ENCODE results near the gene F7.
A peak's percentile ranks its signal among the peaks of the same experiment; 100 is the strongest.

Gene F7

DNA sequence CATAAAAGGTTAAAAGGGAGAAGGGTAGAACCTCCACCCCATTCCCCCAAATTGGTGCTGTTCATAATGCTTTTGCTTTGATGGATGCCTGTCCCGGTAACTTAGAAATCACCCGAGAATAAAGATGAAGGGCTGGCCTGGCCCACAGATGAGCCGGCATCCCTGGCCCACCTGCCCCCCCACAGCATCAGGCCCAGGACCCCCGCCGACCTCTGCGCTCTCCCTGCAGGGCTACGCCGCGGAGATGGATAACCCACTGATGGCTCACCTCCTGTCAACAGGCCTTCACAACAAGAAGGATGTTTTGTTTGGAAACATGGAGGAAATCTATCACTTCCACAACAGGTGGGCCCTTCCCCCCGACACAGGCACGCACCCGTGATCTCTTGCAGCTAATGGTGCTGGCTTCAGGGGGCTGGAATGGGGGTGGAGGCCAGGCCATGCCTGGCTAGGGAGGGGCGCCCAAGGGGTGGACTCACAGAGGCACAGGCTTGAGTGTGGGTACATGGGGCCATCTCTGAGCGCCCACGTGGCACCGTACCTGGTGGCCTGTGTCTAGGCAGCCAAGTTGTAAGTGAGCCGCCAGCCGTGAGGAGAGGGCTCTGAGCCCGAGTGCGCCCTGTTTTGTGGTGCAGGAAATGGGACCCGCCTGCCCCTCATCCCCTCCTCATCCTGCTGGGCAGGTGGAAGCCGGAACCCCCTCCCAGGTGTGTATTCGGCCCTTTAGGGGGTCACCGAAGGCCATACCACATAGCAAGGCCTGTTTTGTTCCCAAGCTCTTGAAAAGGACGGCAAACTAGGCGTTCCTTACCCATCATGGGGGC is 23.2 kb upstream of the F7 start:
- TF ChIP-seq, protein P1, sequence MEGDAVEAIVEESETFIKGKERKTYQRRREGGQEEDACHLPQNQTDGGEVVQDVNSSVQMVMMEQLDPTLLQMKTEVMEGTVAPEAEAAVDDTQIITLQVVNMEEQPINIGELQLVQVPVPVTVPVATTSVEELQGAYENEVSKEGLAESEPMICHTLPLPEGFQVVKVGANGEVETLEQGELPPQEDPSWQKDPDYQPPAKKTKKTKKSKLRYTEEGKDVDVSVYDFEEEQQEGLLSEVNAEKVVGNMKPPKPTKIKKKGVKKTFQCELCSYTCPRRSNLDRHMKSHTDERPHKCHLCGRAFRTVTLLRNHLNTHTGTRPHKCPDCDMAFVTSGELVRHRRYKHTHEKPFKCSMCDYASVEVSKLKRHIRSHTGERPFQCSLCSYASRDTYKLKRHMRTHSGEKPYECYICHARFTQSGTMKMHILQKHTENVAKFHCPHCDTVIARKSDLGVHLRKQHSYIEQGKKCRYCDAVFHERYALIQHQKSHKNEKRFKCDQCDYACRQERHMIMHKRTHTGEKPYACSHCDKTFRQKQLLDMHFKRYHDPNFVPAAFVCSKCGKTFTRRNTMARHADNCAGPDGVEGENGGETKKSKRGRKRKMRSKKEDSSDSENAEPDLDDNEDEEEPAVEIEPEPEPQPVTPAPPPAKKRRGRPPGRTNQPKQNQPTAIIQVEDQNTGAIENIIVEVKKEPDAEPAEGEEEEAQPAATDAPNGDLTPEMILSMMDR (IDR thresholded peaks at IDR 0.05; ENCODE audit: low read depth, low read length, missing control alignments), result no peak
- no peak for DNase-seq (ENCODE audit: low read depth)

DNA sequence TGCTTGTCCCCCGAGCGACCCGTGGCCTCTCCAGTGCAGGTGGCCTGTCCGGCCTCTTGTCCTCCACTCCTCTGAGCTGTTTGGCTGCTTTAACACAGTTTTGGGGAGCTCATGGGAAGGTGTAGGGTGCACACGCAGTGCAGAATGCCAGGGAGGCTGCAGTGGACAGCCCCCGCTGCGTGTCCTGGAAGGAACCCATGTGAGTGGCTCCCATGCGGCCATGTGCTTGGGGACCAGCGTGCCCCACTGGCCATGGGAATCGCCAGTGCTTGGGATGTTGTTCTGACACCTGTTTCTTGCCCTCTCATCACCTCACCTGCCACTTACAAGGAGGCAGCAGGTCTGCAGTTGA is 22.6 kb upstream of the F7 start:
- no peak for DNase-seq (ENCODE audit: low read depth)
- TF ChIP-seq, protein P1 (IDR thresholded peaks at IDR 0.05; ENCODE audit: low read depth, low read length, missing control alignments), result no peak
- in situ Hi-C loops (cut with HindIII; ENCODE audit: low sequenced_read_pairs), result no loop called here

More for the DNA sequence above, 23.2 kb upstream of the F7 start:
- in situ Hi-C loops (cut with HindIII; ENCODE audit: low sequenced_read_pairs), result no loop called here
- H3K4me3 ChIP-seq (ENCODE audit: low read depth, low read length), result no peak overlapping the region

DNA sequence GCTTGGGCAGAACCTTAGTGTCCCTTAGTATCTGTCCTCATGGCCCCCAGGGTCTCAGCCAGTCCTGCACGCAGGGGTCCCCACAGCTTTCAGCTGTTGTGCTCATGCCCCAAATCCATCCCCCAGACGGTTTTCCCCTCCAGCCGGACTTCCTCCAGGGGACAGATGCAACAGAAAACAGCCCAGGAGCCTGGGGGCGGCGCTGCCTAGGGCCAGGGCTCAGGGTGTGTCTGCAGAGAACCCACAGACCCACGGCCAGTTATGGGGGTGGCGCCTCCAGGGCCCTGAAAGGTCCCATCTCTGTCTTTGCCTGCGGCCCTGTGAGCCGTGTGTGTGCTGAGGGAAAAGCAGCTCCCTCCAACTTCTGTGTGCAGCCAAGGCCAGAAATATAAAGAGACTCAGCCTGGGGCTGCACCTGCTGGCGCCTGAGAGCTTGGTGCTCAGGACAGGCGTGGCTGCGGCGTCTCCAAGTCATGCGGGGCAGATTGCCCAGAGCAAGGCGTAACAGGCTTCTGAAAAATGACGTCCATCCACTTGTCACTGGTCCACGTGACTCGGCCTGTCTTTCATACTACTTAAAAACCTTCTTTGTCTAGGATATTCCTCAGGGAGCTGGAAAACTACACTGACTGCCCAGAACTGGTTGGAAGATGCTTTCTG is 22.1 kb upstream of the F7 start:
- DNase-seq (ENCODE audit: low read depth), result no peak
- TF ChIP-seq, protein P1 (IDR thresholded peaks at IDR 0.05; ENCODE audit: low read depth, low read length, missing control alignments), result no peak
- H3K4me3 ChIP-seq (ENCODE audit: low read depth, low read length), result no peak overlapping the region
- in situ Hi-C loops (cut with HindIII; ENCODE audit: low sequenced_read_pairs), result no loop called here

More for the DNA sequence above, 22.6 kb upstream of the F7 start:
- H3K4me3 ChIP-seq (ENCODE audit: low read depth, low read length), result no peak overlapping the region

DNA sequence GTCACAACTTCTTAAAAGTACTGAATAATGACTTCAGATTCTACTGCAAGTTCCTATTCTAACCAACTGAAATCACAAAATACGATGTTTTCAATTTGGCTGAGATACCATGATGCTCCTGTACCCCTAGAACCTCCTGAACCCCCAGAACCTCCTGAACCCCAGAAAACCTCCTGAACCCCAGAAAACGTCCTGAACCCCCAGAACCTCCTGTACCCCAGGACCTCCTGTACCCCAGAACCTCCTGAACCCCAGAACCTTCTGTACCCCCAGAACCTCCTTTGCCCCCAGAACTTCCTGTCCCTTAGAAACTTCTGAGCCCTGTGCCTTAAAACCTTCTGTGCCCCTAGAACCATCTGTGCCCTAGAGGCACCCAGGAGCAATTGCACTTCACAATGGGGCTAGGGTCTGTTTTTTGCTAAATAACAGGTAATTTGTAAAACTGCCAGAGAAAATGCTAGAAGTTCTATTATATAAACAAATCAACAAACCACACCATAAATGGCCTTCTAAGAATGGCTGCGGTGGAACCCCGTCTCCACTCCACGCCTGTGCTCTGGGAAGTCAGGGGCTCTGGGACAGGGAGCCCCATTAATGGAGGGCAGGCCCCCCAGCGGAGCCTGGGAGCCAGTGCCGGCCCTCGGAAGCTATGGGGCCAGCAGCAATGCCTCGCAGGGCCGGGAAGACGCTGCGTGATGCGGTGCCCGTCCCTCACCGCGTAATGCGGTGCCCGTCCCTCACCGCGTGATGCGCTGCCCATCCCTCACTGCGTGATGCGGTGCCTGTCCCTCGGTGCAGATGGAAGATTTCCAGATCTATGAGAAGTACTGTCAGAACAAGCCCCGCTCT is 21.3 kb upstream of the F7 start:
- no peak overlapping the region for H3K4me3 ChIP-seq (ENCODE audit: low read depth, low read length)
- TF ChIP-seq, protein P1 (IDR thresholded peaks at IDR 0.05; ENCODE audit: low read depth, low read length, missing control alignments), result peak; percentile 27
- in situ Hi-C loops (cut with HindIII; ENCODE audit: low sequenced_read_pairs), result no loop called here
- DNase-seq (ENCODE audit: low read depth), result no peak

DNA sequence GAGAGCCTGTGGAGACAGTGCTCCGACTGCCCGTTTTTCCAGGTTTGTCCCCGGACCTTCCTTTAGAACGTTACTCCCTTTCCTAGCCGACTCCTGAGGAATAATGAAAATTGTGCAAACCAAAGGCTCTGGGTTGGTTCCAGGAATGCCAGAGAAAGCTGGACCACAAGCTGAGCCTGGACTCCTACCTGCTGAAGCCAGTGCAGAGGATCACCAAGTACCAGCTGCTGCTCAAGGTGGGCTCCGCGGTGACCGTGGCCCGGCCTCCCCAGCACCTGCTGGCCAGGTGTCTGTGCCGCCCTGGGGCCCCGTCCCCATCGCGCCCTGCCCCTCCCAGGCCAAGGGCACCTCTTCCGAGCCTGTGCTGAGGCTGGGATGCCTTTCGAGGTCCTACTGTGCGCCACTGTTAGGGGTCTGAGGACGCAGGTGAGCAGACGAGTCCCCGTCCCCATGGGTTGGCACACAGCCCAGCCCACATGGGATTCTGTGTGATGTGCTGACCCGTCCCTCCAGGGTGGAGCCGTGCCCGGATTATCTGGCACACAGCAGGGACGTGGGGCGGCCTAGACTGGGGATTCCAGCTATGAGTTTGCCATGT is 20.5 kb upstream of the F7 start:
- DNase-seq (ENCODE audit: low read depth), result no peak
- H3K4me3 ChIP-seq (ENCODE audit: low read depth, low read length), result no peak overlapping the region
- TF ChIP-seq, protein P1 (IDR thresholded peaks at IDR 0.05; ENCODE audit: low read depth, low read length, missing control alignments), result no peak
- in situ Hi-C loops (cut with HindIII; ENCODE audit: low sequenced_read_pairs), result no loop called here

Measured in astrocyte of the cerebellum (primary cell).